A673 (cell line): ENCODE results near the gene GLOD4. TPM values are rescaled to one million over a fixed set of nuclear protein-coding genes. Genes with fewer than 3 reads are reported as not detected.

ENCODE experiments used
- BruUV-seq: library from RNA; stranded (reverse); fragments of 400-500 nt; replicated peaks from 2 replicates; lab custom pipeline; 2021; lab: Mats Ljungman, UMichigan
- CTCF ChIA-PET: fragments of 300-600 bp; sonication (Branson Sonifier 250); formaldehyde crosslinking; loops from one replicate; lab custom pipeline; 2022; ENCODE audit warnings: antibody characterized with exemption; lab: Charles Lee
- POLR2A ChIA-PET: fragments of 300-600 bp; sonication (Branson Sonifier 250); formaldehyde crosslinking; loops from one replicate; lab custom pipeline; 2022; ENCODE audit warnings: antibody characterized with exemption; ENCODE audit not compliant: low non-redundant PET; lab: Charles Lee
- DNase-seq: peaks from one replicate; pipeline ENCODE4 v3.0.0-alpha.2; 2015; ENCODE audit warnings: low spot score
- H3K27ac ChIP-seq: fragments of 200-600 bp; sonication (generic); 2 replicates; pipeline ENCODE4 v1.5.1; 2016; ENCODE audit warnings: mixed run types, low read depth, mild to moderate bottlenecking, mixed read lengths, antibody characterized with exemption, low read length; ENCODE audit not compliant: poor library complexity, severe bottlenecking
- H3K27me3 ChIP-seq: fragments of 200-600 bp; sonication (generic); replicated peaks from 2 replicates; pipeline ENCODE4 v1.6.1; 2017; ENCODE audit warnings: mixed run types, low read depth, mild to moderate bottlenecking, mixed read lengths, antibody characterized with exemption, low read length; ENCODE audit not compliant: insufficient read depth, poor library complexity
- H3K36me3 ChIP-seq: fragments of 200-600 bp; sonication (generic); 2 replicates; pipeline ENCODE4 v1.6.1; 2016; ENCODE audit warnings: mixed run types, mild to moderate bottlenecking, mixed read lengths, antibody characterized with exemption, low read length; ENCODE audit not compliant: insufficient read depth, poor library complexity, severe bottlenecking
- H3K4me1 ChIP-seq: fragments of 200-600 bp; sonication (generic); 2 replicates; pipeline ENCODE4 v1.6.1; 2017; ENCODE audit warnings: mixed run types, mild to moderate bottlenecking, mixed read lengths, antibody characterized with exemption, low read length; ENCODE audit not compliant: insufficient read depth, poor library complexity, severe bottlenecking
- H3K4me3 ChIP-seq: fragments of 200-600 bp; sonication (generic); 2 replicates; pipeline ENCODE4 v1.5.1; 2016; ENCODE audit warnings: low read depth, mixed run types, mild to moderate bottlenecking, mixed read lengths, low read length; ENCODE audit not compliant: poor library complexity, severe bottlenecking
- H3K9me3 ChIP-seq: fragments of 200-600 bp; sonication (generic); 2 replicates; pipeline ENCODE4 v1.6.1; 2016; ENCODE audit warnings: mixed run types, low read depth, mild to moderate bottlenecking, mixed read lengths, antibody characterized with exemption, low read length; ENCODE audit not compliant: poor library complexity, severe bottlenecking
- EZH2 ChIP-seq: fragments of 200-600 bp; sonication (generic); IDR thresholded peaks from 2 replicates; pipeline ENCODE4 v1.6.1; 2017; ENCODE audit warnings: borderline replicate concordance, low read depth, mild to moderate bottlenecking, mixed read lengths, antibody characterized with exemption, low read length; ENCODE audit not compliant: poor library complexity, severe bottlenecking
- intact Hi-C: fragments of 100-400 bp; cut with micrococcal nuclease; formaldehyde crosslinking; loops from one replicate; pipeline ENCODE4 v1.10.0; 2022; ENCODE audit not compliant: unreplicated experiment
- total RNA-seq: library from RNA; stranded (reverse); gene quantifications from 2 replicates; pipeline ENCODE4 v1.2.3, GENCODE V29; 2021
- TF ChIP-seq, protein P1 (sequence below): fragments of 300-800, 200-600 bp; sonication (generic); conservative IDR thresholded peaks from 2 replicates; pipeline ENCODE4 v1.5.1; 2017; ENCODE audit warnings: low read depth, mild to moderate bottlenecking, antibody characterized with exemption, low read length, moderate library complexity, mixed read lengths

GLOD4 gene
- total RNA-seq, 1 experiment from 2014 or later = 110 TPM

- Histone ChIP-seq H3K27ac (no peak overlapping the region), H3K27me3 (no peaks in the 10 kb centered on the region), H3K4me3 (no peak overlapping the region), H3K9me3 (no peaks in the 10 kb centered on the region), H3K4me1 (peaks cover 4% of the 10 kb centered on the region), H3K36me3 (peaks cover 8% of the 10 kb centered on the region)
- intact Hi-C loops = loop anchor here (1.0 to 5.0 kb wide), 2 partner anchors 186 to 202 kb away; partner anchors contain the start of gene TIMM22
- TF ChIP-seq, protein P1, sequence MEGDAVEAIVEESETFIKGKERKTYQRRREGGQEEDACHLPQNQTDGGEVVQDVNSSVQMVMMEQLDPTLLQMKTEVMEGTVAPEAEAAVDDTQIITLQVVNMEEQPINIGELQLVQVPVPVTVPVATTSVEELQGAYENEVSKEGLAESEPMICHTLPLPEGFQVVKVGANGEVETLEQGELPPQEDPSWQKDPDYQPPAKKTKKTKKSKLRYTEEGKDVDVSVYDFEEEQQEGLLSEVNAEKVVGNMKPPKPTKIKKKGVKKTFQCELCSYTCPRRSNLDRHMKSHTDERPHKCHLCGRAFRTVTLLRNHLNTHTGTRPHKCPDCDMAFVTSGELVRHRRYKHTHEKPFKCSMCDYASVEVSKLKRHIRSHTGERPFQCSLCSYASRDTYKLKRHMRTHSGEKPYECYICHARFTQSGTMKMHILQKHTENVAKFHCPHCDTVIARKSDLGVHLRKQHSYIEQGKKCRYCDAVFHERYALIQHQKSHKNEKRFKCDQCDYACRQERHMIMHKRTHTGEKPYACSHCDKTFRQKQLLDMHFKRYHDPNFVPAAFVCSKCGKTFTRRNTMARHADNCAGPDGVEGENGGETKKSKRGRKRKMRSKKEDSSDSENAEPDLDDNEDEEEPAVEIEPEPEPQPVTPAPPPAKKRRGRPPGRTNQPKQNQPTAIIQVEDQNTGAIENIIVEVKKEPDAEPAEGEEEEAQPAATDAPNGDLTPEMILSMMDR = no peak
- no peak for TF ChIP-seq EZH2
- no TSS peak for BruUV-seq
- no peak for DNase-seq
- ChIA-PET CTCF (interaction anchor here (0.5 to 1.1 kb wide), 7 partner anchors 15 to 261 kb away, joined by 3 to 6 read pairs (median 4); partner anchors contain the start of genes NXN and TIMM22), POLR2A (no interaction called here)
Observed at GRCh38 chr17:795721-796120, 13.6 kb upstream of the GLOD4 start.

DNA sequence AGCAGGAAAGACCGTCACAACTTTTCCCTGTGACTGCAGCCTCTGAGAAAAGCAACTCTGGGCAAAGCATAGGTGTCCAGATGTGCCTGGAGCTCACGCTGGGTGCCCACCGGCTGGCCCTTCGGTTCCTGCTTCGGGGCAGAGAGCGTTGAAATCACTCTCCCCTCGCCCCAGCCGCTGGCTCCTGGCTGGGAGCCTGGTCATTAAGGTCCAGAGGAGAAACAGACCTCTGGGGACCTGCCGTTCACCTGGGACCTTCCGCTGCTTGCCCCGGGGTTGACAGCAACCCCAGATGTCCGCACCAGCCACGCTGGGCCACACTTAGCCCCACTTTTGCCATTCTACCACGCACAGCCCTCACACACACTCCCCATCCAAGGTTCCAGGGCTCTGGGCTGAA, 13.2 kb upstream of the GLOD4 start:
- intact Hi-C loops = loop anchor here (1.0 to 5.0 kb wide), 2 partner anchors 186 to 202 kb away; partner anchors contain the start of gene TIMM22
- Histone ChIP-seq H3K9me3 (no peaks in the 10 kb centered on the region), H3K36me3 (peaks cover 8% of the 10 kb centered on the region), H3K4me1 (peaks cover 4% of the 10 kb centered on the region), H3K27me3 (no peaks in the 10 kb centered on the region), H3K4me3 (no peak overlapping the region), H3K27ac (no peak overlapping the region)
- no TSS peak for BruUV-seq
- TF ChIP-seq EZH2 = no peak
- TF ChIP-seq, protein P1 = no peak
- CTCF ChIA-PET = interaction anchor here (0.8 to 2.7 kb wide), 4 partner anchors 184 to 201 kb away, joined by 3 to 20 read pairs (median 5); partner anchors contain the start of genes NXN and TIMM22
- POLR2A ChIA-PET = no interaction called here
- DNase-seq = no peak

DNA sequence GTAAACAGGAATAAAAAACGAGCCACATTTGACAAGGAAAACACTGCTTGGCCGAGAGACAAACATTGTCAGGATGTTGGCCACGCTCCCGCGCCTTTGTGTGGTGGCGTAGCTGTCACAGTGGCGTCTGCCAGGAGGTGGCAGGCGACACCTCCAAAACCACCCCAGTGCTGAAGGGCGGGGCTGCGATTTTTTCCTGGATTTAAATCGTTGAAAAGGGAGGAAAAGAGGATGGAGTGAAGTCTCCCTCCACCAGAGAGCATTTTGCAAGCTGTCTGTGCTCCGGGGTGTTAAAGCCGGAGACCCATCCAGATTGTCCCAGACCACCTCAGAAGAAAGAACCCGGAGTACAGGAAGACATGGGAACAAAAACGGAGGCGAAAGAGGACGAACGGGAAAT, 12.8 kb upstream of the GLOD4 start:
- Histone ChIP-seq H3K27me3 (no peaks in the 10 kb centered on the region), H3K27ac (no peak overlapping the region), H3K9me3 (no peaks in the 10 kb centered on the region), H3K4me1 (peaks cover 4% of the 10 kb centered on the region), H3K36me3 (peaks cover 8% of the 10 kb centered on the region), H3K4me3 (no peak overlapping the region)
- peak; percentile 88 for DNase-seq
- CTCF ChIA-PET = interaction anchor here (1.1 to 2.7 kb wide), 3 partner anchors 185 to 202 kb away, joined by 3 to 20 read pairs (median 7); partner anchors contain the start of genes NXN and TIMM22
- intact Hi-C loops = loop anchor here (1.0 to 5.0 kb wide), 2 partner anchors 186 to 202 kb away; partner anchors contain the start of gene TIMM22
- BruUV-seq = no TSS peak
- TF ChIP-seq, protein P1 = peak; percentile 96
- TF ChIP-seq EZH2 = no peak
- POLR2A ChIA-PET = no interaction called here
